A549 (cell line): ENCODE measurements around the gene EPB41L2. TPM values are rescaled to one million over a fixed set of nuclear protein-coding genes. Genes with fewer than 3 reads are reported as not detected.

Experiments used
- ATAC-seq, 2 experiments: fragments of 200-7000 bp in 1 of 2; fragments of >200 bp in 1 of 2; cut with Nextera tagmentation in 1 of 2; cut with Tn5 transposase in 1 of 2; 3 replicates each; pipeline versions ENCODE4 v1.8.0 to v1.9.1; 2018 to 2020; ENCODE audit warnings: mild to moderate bottlenecking in 1 of 2, moderate library complexity in 1 of 2
- CTCF ChIA-PET: fragments of 300-600 bp; sonication (Branson Sonifier 250); formaldehyde crosslinking; extraction: SDS; loops from one replicate; lab custom pipeline; 2021; ENCODE audit warnings: antibody characterized with exemption, inconsistent platforms; lab: Yijun Ruan, JAX
- POLR2A ChIA-PET: fragments of 350-600 bp; formaldehyde crosslinking; extraction: SDS; loops from one replicate; lab custom pipeline; 2021; ENCODE audit warnings: antibody characterized with exemption, inconsistent platforms; lab: Yijun Ruan, JAX
- DNase-seq, 2 experiments: peaks; one replicate each; pipeline versions ENCODE4 v3.0.0 to v3.0.0-alpha.2; 2011 to 2016; ENCODE audit warnings: low read depth in 1 of 2, low spot score in 1 of 2
- FAIRE-seq: peaks from 2 replicates; lab custom pipeline; 2011; peaks lifted over from hg19 to GRCh38; lab: Jason Lieb, UNC
- H3K27ac ChIP-seq, 2 experiments: fragments of >200 bp; sonication (Bioruptor Twin); formaldehyde crosslinking; 3 replicates each; pipeline ENCODE4 v1.5.1; 2016 to 2017
- H3K4me1 ChIP-seq: fragments of >200 bp; sonication (Bioruptor Twin); formaldehyde crosslinking; 3 replicates; pipeline ENCODE4 v1.6.1; 2016
- H3K4me2 ChIP-seq: fragments of >200 bp; sonication (Bioruptor Twin); formaldehyde crosslinking; 3 replicates; pipeline ENCODE4 v1.6.1; 2016
- H3K4me3 ChIP-seq: fragments of >200 bp; sonication (Bioruptor Twin); formaldehyde crosslinking; 3 replicates; pipeline ENCODE4 v1.5.1; 2016
- H3K9me3 ChIP-seq: fragments of >200 bp; sonication (Bioruptor Twin); formaldehyde crosslinking; 3 replicates; pipeline ENCODE4 v1.6.1; 2016
- E2F6 ChIP-seq: IDR thresholded peaks from 2 replicates; pipeline ENCODE4 v1.6.1; 2012; ENCODE audit warnings: low read depth, borderline replicate concordance
- FOSB ChIP-seq: fragments of 250-450 bp; sonication (Bioruptor Pico); IDR thresholded peaks from 2 replicates; pipeline ENCODE4 v1.5.0; 2020; ENCODE audit warnings: mild to moderate bottlenecking, moderate library complexity
- FOXS1 ChIP-seq: fragments of 250-450 bp; sonication (Bioruptor Pico); IDR thresholded peaks from 2 replicates; pipeline ENCODE4 v1.5.0; 2020; ENCODE audit warnings: mild to moderate bottlenecking, moderate library complexity
- GATA3 ChIP-seq: IDR thresholded peaks from 2 replicates; pipeline ENCODE4 v1.6.1; 2012; ENCODE audit warnings: borderline replicate concordance
- HOXB13 ChIP-seq: fragments of 250-450 bp; sonication (Bioruptor Pico); IDR thresholded peaks from 2 replicates; pipeline ENCODE4 v1.5.0; 2020; ENCODE audit warnings: low read depth, mild to moderate bottlenecking, moderate library complexity
- HOXB5 ChIP-seq: fragments of 250-450 bp; sonication (Bioruptor Pico); IDR thresholded peaks from 2 replicates; pipeline ENCODE4 v1.5.0; 2020; ENCODE audit warnings: mild to moderate bottlenecking, moderate library complexity
- JUNB ChIP-seq: fragments of >200 bp; sonication (Bioruptor Twin); formaldehyde crosslinking; IDR thresholded peaks from 2 replicates; pipeline ENCODE4 v1.6.1; 2016
- KDM5A ChIP-seq: fragments of 200-600 bp; sonication (generic); IDR thresholded peaks from 2 replicates; pipeline ENCODE4 v1.6.1; 2016; ENCODE audit warnings: antibody characterized with exemption, mild to moderate bottlenecking
- NFE2L2 ChIP-seq: fragments of 150-350 bp; conservative IDR thresholded peaks from 2 replicates; pipeline ENCODE4 v1.6.1; 2014; ENCODE audit warnings: low read length
- NR3C1 ChIP-seq: fragments of >200 bp; sonication (Bioruptor Twin); formaldehyde crosslinking; IDR thresholded peaks from 3 replicates; pipeline ENCODE4 v1.6.1; 2017
- RAD21 ChIP-seq, 2 experiments: fragments of >200 bp in 1 of 2; sonication (Bioruptor Twin) in 1 of 2; formaldehyde crosslinking in 1 of 2; IDR thresholded peaks in 1 of 2; conservative IDR thresholded peaks in 1 of 2; 2 replicates in 1 of 2; 3 replicates in 1 of 2; pipeline ENCODE4 v1.6.1; 2012 to 2018; ENCODE audit warnings: inconsistent platforms in 1 of 2
- RFX5 ChIP-seq: fragments of 450-650 bp; IDR thresholded peaks from 2 replicates; pipeline ENCODE4 v1.7.1; 2014; ENCODE audit warnings: antibody characterized with exemption, mild to moderate bottlenecking, moderate library complexity
- USF2 ChIP-seq: fragments of 450-650 bp; IDR thresholded peaks from 2 replicates; pipeline ENCODE4 v1.6.1; 2014; ENCODE audit warnings: antibody characterized with exemption
- ZFP36 ChIP-seq: fragments of 450-650 bp; IDR thresholded peaks from 2 replicates; pipeline ENCODE4 v1.6.1; 2014; ENCODE audit warnings: borderline replicate concordance; ENCODE audit not compliant: partially characterized antibody
- WGBS: methylation state at CpG from one replicate; pipeline ENCODE4 v1.1.6; 2017; ENCODE audit errors: missing lambda C conversion rate; 5-methylcytosine and 5-hydroxymethylcytosine counted together
- polyA plus RNA-seq, 4 experiments: library from polyadenylated mRNA; depleted of rRNA in 3 of 4; stranded (reverse); fragments of >200 nt; fragmentation: RNase III in 1 of 4; extraction: RNeasy Plus Mini Kit Qiagen cat#74134 plus additional on column Dnase treatment in 1 of 4; gene quantifications; 2 replicates in 3 of 4; 3 replicates in 1 of 4; pipeline ENCODE4 v1.2.3, GENCODE V29; 2011 to 2017

EPB41L2 gene
- polyA plus RNA-seq, 2 of the 4 experiments (the other 2 are of a cell fraction): 42.9 to 50.3 TPM

- ChIA-PET POLR2A (no interaction called here), CTCF (interaction anchor here (2.0 kb wide), 1 partner anchor 11 kb away, joined by 10 read pairs; no protein-coding TSS in a partner anchor)
- Histone ChIP-seq H3K27ac (no peak overlapping the region), H3K9me3 (no peaks in the 10 kb centered on the region), H3K4me3 (no peak overlapping the region), H3K4me2 (no peak overlapping the region), H3K4me1 (peaks cover 7% of the 10 kb centered on the region; the same call in 2 of the 3 replicates)
- DNase-seq (no peak), ATAC-seq (no peak), FAIRE-seq (no peak)
- TF ChIP-seq USF2 (no peak), FOSB (CRISPR knock-in tag) (no peak)
- 90% methylated on average over 5 of the region's 5 CpGs for WGBS
Measured at GRCh38 chr6:130896249-130896648, 166.8 kb downstream of the EPB41L2 start.

GRCh38 chr6:130895516-130895915, 167.5 kb downstream of the EPB41L2 start:
- Histone ChIP-seq H3K4me3 (no peak overlapping the region), H3K27ac (no peak overlapping the region), H3K4me2 (no peak overlapping the region), H3K4me1 (no peaks in the 10 kb centered on the region), H3K9me3 (no peaks in the 10 kb centered on the region)
- no peak for DNase-seq
- TF ChIP-seq JUNB (no peak), KDM5A (no peak), E2F6 (no peak), ZFP36 (no peak), RAD21 (conservative IDR thresholded peaks at IDR 0.05 in 1 of 2, IDR thresholded peaks at IDR 0.05 in 1 of 2) (no peak), GATA3 (no peak), RFX5 (no peak), HOXB13 (CRISPR knock-in tag) (no peak)
- WGBS: 60% methylated on average over 2 of the region's 2 CpGs
- ATAC-seq: no peak
- POLR2A ChIA-PET: no interaction called here
- no peak for FAIRE-seq
- CTCF ChIA-PET: interaction anchor here (0.6 to 2.0 kb wide), 3 partner anchors 10 to 567 kb away, joined by 3 to 10 read pairs (median 4); no protein-coding TSS in a partner anchor

- 69% methylated on average over 2 of the region's 2 CpGs for WGBS
- Histone ChIP-seq H3K9me3 (no peaks in the 10 kb centered on the region), H3K4me2 (no peak overlapping the region), H3K27ac (no peak overlapping the region)
- ATAC-seq: no peak
- ChIA-PET CTCF (interaction anchor here (1.5 kb wide), 1 partner anchor 223 kb away, joined by 5 read pairs; no protein-coding TSS in a partner anchor), POLR2A (no interaction called here)
- FAIRE-seq: no peak
- no peak for TF ChIP-seq FOXS1 (CRISPR knock-in tag)
- TF ChIP-seq, all 56 proteins: peak for 0
- Histone ChIP-seq H3K4me1 (no peaks in the 10 kb centered on the region), H3K4me3 (no peak overlapping the region)
- DNase-seq: no peak
Measured at GRCh38 chr6:130893766-130894165, 169.3 kb downstream of the EPB41L2 start.

GRCh38 chr6:130893277-130893676, 169.8 kb downstream of the EPB41L2 start:
- TF ChIP-seq NR3C1: no peak
- TF ChIP-seq NFE2L2: no peak
- TF ChIP-seq HOXB5 (CRISPR knock-in tag): no peak
- POLR2A ChIA-PET: no interaction called here

GRCh38 chr6:130890521-130890971, 172.5 kb downstream of the EPB41L2 start:
- no peak overlapping the region for H3K4me2 ChIP-seq
- H3K4me1 ChIP-seq: no peaks in the 10 kb centered on the region
- WGBS: 82% methylated on average over 2 of the region's 2 CpGs
- no peaks in the 10 kb centered on the region for H3K9me3 ChIP-seq
- no peak for TF ChIP-seq HOXB5 (CRISPR knock-in tag)
- no peak for ATAC-seq
- no peak for FAIRE-seq
- no peak for DNase-seq
- POLR2A ChIA-PET: interaction anchor here (0.6 to 0.7 kb wide), 2 partner anchors 9 to 210 kb away, joined by 3 read pairs; no protein-coding TSS in a partner anchor
- H3K27ac ChIP-seq: no peak overlapping the region
- CTCF ChIA-PET: interaction anchor here (1.2 to 2.2 kb wide), 5 partner anchors 18 to 738 kb away, joined by 3 to 10 read pairs (median 6); partner anchors contain the start of gene MED23
- no peak overlapping the region for H3K4me3 ChIP-seq

More at GRCh38 chr6:130893277-130893676, 169.8 kb downstream of the EPB41L2 start:
- Histone ChIP-seq H3K9me3 (no peaks in the 10 kb centered on the region), H3K4me1 (no peaks in the 10 kb centered on the region), H3K4me2 (no peak overlapping the region), H3K4me3 (no peak overlapping the region), H3K27ac (no peak overlapping the region)
- FAIRE-seq (no peak), ATAC-seq (no peak), DNase-seq (no peak)
- 85% methylated on average over 2 of the region's 2 CpGs for WGBS
- CTCF ChIA-PET: interaction anchor here (1.5 kb wide), 1 partner anchor 224 kb away, joined by 5 read pairs; no protein-coding TSS in a partner anchor
